HCT116 (cell line): ENCODE results near the gene GNS. TPM values are rescaled to one million over a fixed set of nuclear protein-coding genes. Genes with fewer than 3 reads are reported as not detected.

Source experiments
- ATAC-seq: fragments of 200-7000 bp; cut with Tn5 transposase; 2 replicates; pipeline ENCODE4 v1.9.1; 2020; ENCODE audit warnings: mild to moderate bottlenecking, moderate library complexity
- BruUV-seq: library from RNA; stranded (reverse); fragments of 400-500 nt; replicated peaks from 2 replicates; lab custom pipeline; 2021; lab: Mats Ljungman, UMichigan
- CTCF ChIA-PET: fragments of 300-600 bp; sonication (Branson Sonifier 250); formaldehyde crosslinking; loops from one replicate; lab custom pipeline; 2021; ENCODE audit warnings: antibody characterized with exemption; lab: Charles Lee
- POLR2A ChIA-PET: fragments of 300-600, 350-600 bp; sonication (Branson Sonifier 250); formaldehyde crosslinking; loops from one replicate; lab custom pipeline; 2021; ENCODE audit warnings: antibody characterized with exemption; lab: Charles Lee
- RAD21 ChIA-PET, 2 experiments: fragments of 300-600 bp; sonication (Branson Sonifier 250); formaldehyde crosslinking; loops; one replicate each; lab custom pipeline; 2023; ENCODE audit warnings: low total read pairs in 2 of 2; ENCODE audit not compliant: uncharacterized antibody in 2 of 2, unreplicated experiment in 2 of 2, low non-redundant PET in 1 of 2; lab: Charles Lee
- DNase-seq: peaks from one replicate; pipeline ENCODE4 v3.0.0-alpha.2; 2010; ENCODE audit warnings: low read depth, low spot score
- H2AFZ ChIP-seq: fragments of 200-600 bp; shearing (Covaris generic), sonication (generic); 2 replicates; pipeline ENCODE4 v1.6.1; 2017; ENCODE audit warnings: low read depth, mixed run types, mixed read lengths, antibody characterized with exemption, low read length; ENCODE audit not compliant: poor library complexity, severe bottlenecking
- H3K27ac ChIP-seq: 2 replicates; pipeline ENCODE4 v1.5.1; 2012; ENCODE audit warnings: low read depth, low read length
- H3K27me3 ChIP-seq: fragments of 200-600 bp; sonication (generic); 2 replicates; pipeline ENCODE4 v1.6.1; 2016; ENCODE audit warnings: mixed run types, low read length, mixed read lengths; ENCODE audit not compliant: insufficient read depth
- H3K36me3 ChIP-seq, 2 experiments: fragments of 200-500 bp in 1 of 2; fragments of 200-600 bp in 1 of 2; sonication (Bioruptor generic) in 1 of 2; sonication (generic) in 1 of 2; 2 replicates each; pipeline versions ENCODE4 v1.5.1 to v1.6.1; 2014 to 2016; ENCODE audit warnings: low read length in 2 of 2, inconsistent platforms in 1 of 2, mixed read lengths in 1 of 2, mixed run types in 1 of 2; ENCODE audit not compliant: insufficient read depth in 2 of 2, control insufficient read depth in 1 of 2
- H3K4me1 ChIP-seq, 2 experiments: fragments of 200-600 bp in 1 of 2; sonication (generic) in 1 of 2; 2 replicates each; pipeline versions ENCODE4 v1.5.1 to v1.6.1; 2012 to 2017; ENCODE audit warnings: low read length in 2 of 2, inconsistent platforms in 1 of 2, mild to moderate bottlenecking in 1 of 2, mixed read lengths in 1 of 2, mixed run types in 1 of 2, moderate library complexity in 1 of 2; ENCODE audit not compliant: insufficient read depth in 2 of 2, control insufficient read depth in 1 of 2
- H3K4me2 ChIP-seq: fragments of 200-600 bp; sonication (generic); 2 replicates; pipeline ENCODE4 v1.6.1; 2017; ENCODE audit warnings: mixed run types, low read length, mixed read lengths
- H3K4me3 ChIP-seq, 2 experiments: fragments of 200-600 bp in 1 of 2; sonication (generic) in 1 of 2; replicated peaks in 1 of 2; 2 replicates each; pipeline ENCODE4 v1.5.1; 2011 to 2016; ENCODE audit warnings: low read length in 2 of 2, control low read depth in 1 of 2, low read depth in 1 of 2, mild to moderate bottlenecking in 1 of 2, mixed read lengths in 1 of 2, mixed run types in 1 of 2
- H3K79me2 ChIP-seq: fragments of 200-600 bp; sonication (generic); 2 replicates; pipeline ENCODE4 v1.6.1; 2017; ENCODE audit warnings: mild to moderate bottlenecking, mixed run types, low read length, moderate library complexity, mixed read lengths; ENCODE audit not compliant: insufficient read depth
- H3K9ac ChIP-seq: fragments of 200-600 bp; sonication (generic); 2 replicates; pipeline ENCODE4 v1.6.1; 2016; ENCODE audit warnings: low read length, mixed read lengths
- H3K9me2 ChIP-seq: fragments of 200-600 bp; sonication (generic), shearing (Covaris generic); 2 replicates; pipeline ENCODE4 v1.6.1; 2017; ENCODE audit warnings: mixed run types, mild to moderate bottlenecking, moderate library complexity; ENCODE audit not compliant: insufficient read depth
- H3K9me3 ChIP-seq, 2 experiments: fragments of 200-500 bp in 1 of 2; fragments of 200-600 bp in 1 of 2; sonication (Bioruptor generic) in 1 of 2; sonication (generic) in 1 of 2; 2 replicates each; pipeline ENCODE4 v1.6.1; 2014 to 2017; ENCODE audit warnings: low read length in 2 of 2, mixed read lengths in 2 of 2, inconsistent platforms in 1 of 2, low read depth in 1 of 2, mild to moderate bottlenecking in 1 of 2, mixed run types in 1 of 2, moderate library complexity in 1 of 2; ENCODE audit not compliant: control insufficient read depth in 1 of 2, insufficient read depth in 1 of 2
- H4K20me1 ChIP-seq: fragments of 200-600 bp; sonication (generic), shearing (Covaris generic); 2 replicates; pipeline ENCODE4 v1.6.1; 2017; ENCODE audit warnings: mixed run types, mild to moderate bottlenecking, moderate library complexity; ENCODE audit not compliant: insufficient read depth
- EGR1 ChIP-seq: IDR thresholded peaks from 2 replicates; pipeline ENCODE4 v1.6.1; 2012; ENCODE audit warnings: low read depth
- ELF1 ChIP-seq: IDR thresholded peaks from 2 replicates; pipeline ENCODE4 v1.6.1; 2012; ENCODE audit warnings: low read depth, borderline replicate concordance
- EZH2 ChIP-seq: fragments of 200-600 bp; sonication (generic); IDR thresholded peaks from 2 replicates; pipeline ENCODE4 v1.6.1; 2017; ENCODE audit warnings: antibody characterized with exemption, mixed run types
- POLR2A ChIP-seq: IDR thresholded peaks from 2 replicates; pipeline ENCODE4 v1.7.0; 2011; ENCODE audit warnings: borderline replicate concordance; ENCODE audit not compliant: insufficient read depth, insufficient read length; ENCODE audit errors: extremely low read depth
- POLR2AphosphoS5 ChIP-seq: IDR thresholded peaks from 2 replicates; pipeline ENCODE4 v1.6.1; 2011; ENCODE audit warnings: mild to moderate bottlenecking, low read depth, low read length, moderate library complexity
- SIN3A ChIP-seq: IDR thresholded peaks from 2 replicates; pipeline ENCODE4 v1.6.1; 2012; ENCODE audit warnings: low read depth
- SP1 ChIP-seq: IDR thresholded peaks from 2 replicates; pipeline ENCODE4 v1.6.1; 2012; ENCODE audit warnings: low read depth
- ZFX ChIP-seq: fragments of 450-650 bp; IDR thresholded peaks from 2 replicates; pipeline ENCODE4 v1.6.1; 2017
- ZNF274 ChIP-seq: fragments of 200-500 bp; sonication (Bioruptor generic); IDR thresholded peaks from 2 replicates; pipeline ENCODE4 v1.6.1; 2014; ENCODE audit warnings: mild to moderate bottlenecking, low read depth, low read length, inconsistent platforms
- intact Hi-C: fragments of 100-400 bp; cut with micrococcal nuclease; formaldehyde crosslinking; loops from 2 replicates; pipeline ENCODE4 v1.10.0; 2022
- total RNA-seq: library from RNA; stranded (reverse); gene quantifications from one replicate; pipeline ENCODE4 v1.2.1, GENCODE V29; 2021; ENCODE audit not compliant: unreplicated experiment
- TF ChIP-seq, protein P1 (sequence below), 3 experiments: fragments of 200-600 bp in 1 of 3; sonication (generic) in 1 of 3; IDR thresholded peaks in 2 of 3; conservative IDR thresholded peaks in 1 of 3; 2 replicates each; pipeline ENCODE4 v1.5.1; 2012 to 2017; ENCODE audit warnings: low read depth in 2 of 3, low read length in 2 of 3, antibody characterized with exemption in 1 of 3, borderline replicate concordance in 1 of 3, control low read depth in 1 of 3, mild to moderate bottlenecking in 1 of 3, mixed read lengths in 1 of 3, mixed run types in 1 of 3, moderate library complexity in 1 of 3; ENCODE audit not compliant: insufficient read depth in 1 of 3
- TF ChIP-seq, protein P2 (sequence below): IDR thresholded peaks from 2 replicates; pipeline ENCODE4 v1.6.1; 2012; ENCODE audit warnings: low read depth

Gene GNS
- total RNA-seq, 1 experiment from 2014 or later: 45.7 TPM

DNA sequence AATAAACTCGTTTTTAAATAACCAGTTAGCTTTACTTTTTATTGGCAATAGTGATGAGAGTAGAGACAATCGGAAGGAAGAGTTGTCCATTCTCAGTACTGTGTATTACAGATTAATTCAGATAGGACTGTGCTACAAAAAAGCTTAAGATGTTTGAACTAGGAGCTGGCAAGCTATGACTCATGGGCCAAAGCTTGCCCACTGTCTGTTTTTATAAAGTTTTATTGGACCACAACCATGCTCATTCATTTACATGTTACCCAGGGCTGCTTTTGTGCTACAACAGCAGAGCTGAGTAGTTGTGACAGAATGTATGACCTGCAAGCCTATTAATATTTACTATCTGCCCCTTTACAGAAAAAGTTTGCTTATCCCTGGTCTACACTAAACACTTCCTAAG, 19.4 kb downstream of the GNS start:
- no peak for DNase-seq
- H3K27me3 ChIP-seq: no peaks in the 10 kb centered on the region
- CTCF ChIA-PET: interaction anchor here (0.7 kb wide), 1 partner anchor 1801 kb away, joined by 4 read pairs; no protein-coding TSS in a partner anchor

More for the DNA sequence above, 19.4 kb downstream of the GNS start:
- Histone ChIP-seq H3K79me2 (no peaks in the 10 kb centered on the region), H3K27ac (no peak overlapping the region), H4K20me1 (no peaks in the 10 kb centered on the region), H3K9me2 (no peaks in the 10 kb centered on the region), H3K4me2 (no peak overlapping the region), H3K36me3 (peaks cover 6 to 10% of the 10 kb centered on the region in 2 experiments; a peak in 2 of 4 replicates), H3K4me1 (0 out of 4 replicates have a peak, but pooled peaks cover 0 to under 1% of the 10 kb centered on the region in 2 experiments), H2AFZ (no peak overlapping the region), H3K4me3 (no peak overlapping the region), H3K9ac (no peak overlapping the region), H3K9me3 (no peaks in the 10 kb centered on the region)
- no TSS peak for BruUV-seq
- POLR2A ChIA-PET: no interaction called here
- TF ChIP-seq EGR1: no peak
- TF ChIP-seq, protein P1, sequence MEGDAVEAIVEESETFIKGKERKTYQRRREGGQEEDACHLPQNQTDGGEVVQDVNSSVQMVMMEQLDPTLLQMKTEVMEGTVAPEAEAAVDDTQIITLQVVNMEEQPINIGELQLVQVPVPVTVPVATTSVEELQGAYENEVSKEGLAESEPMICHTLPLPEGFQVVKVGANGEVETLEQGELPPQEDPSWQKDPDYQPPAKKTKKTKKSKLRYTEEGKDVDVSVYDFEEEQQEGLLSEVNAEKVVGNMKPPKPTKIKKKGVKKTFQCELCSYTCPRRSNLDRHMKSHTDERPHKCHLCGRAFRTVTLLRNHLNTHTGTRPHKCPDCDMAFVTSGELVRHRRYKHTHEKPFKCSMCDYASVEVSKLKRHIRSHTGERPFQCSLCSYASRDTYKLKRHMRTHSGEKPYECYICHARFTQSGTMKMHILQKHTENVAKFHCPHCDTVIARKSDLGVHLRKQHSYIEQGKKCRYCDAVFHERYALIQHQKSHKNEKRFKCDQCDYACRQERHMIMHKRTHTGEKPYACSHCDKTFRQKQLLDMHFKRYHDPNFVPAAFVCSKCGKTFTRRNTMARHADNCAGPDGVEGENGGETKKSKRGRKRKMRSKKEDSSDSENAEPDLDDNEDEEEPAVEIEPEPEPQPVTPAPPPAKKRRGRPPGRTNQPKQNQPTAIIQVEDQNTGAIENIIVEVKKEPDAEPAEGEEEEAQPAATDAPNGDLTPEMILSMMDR (IDR thresholded peaks at IDR 0.05 in 2 of 3, conservative IDR thresholded peaks at IDR 0.05 in 1 of 3; ENCODE audit: borderline replicate concordance in 1 of 3, insufficient read depth in 1 of 3, low read depth in 2 of 3, low read length in 2 of 3): no peak
- TF ChIP-seq, protein P2, sequence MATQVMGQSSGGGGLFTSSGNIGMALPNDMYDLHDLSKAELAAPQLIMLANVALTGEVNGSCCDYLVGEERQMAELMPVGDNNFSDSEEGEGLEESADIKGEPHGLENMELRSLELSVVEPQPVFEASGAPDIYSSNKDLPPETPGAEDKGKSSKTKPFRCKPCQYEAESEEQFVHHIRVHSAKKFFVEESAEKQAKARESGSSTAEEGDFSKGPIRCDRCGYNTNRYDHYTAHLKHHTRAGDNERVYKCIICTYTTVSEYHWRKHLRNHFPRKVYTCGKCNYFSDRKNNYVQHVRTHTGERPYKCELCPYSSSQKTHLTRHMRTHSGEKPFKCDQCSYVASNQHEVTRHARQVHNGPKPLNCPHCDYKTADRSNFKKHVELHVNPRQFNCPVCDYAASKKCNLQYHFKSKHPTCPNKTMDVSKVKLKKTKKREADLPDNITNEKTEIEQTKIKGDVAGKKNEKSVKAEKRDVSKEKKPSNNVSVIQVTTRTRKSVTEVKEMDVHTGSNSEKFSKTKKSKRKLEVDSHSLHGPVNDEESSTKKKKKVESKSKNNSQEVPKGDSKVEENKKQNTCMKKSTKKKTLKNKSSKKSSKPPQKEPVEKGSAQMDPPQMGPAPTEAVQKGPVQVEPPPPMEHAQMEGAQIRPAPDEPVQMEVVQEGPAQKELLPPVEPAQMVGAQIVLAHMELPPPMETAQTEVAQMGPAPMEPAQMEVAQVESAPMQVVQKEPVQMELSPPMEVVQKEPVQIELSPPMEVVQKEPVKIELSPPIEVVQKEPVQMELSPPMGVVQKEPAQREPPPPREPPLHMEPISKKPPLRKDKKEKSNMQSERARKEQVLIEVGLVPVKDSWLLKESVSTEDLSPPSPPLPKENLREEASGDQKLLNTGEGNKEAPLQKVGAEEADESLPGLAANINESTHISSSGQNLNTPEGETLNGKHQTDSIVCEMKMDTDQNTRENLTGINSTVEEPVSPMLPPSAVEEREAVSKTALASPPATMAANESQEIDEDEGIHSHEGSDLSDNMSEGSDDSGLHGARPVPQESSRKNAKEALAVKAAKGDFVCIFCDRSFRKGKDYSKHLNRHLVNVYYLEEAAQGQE: no peak
- no peak for TF ChIP-seq ZNF274
- TF ChIP-seq EZH2: no peak
- TF ChIP-seq POLR2A: no peak
- TF ChIP-seq ELF1: no peak
- TF ChIP-seq POLR2AphosphoS5: no peak
- TF ChIP-seq ZFX: no peak
- no peak for TF ChIP-seq SIN3A
- no peak for TF ChIP-seq SP1
- RAD21 ChIA-PET: no interaction called here
- no peak for ATAC-seq
- intact Hi-C loops: no loop called here
